ENCODE data around the gene PLCB4.
A peak's percentile ranks its signal among the peaks of the same experiment; 100 is the strongest.

PLCB4 gene

GRCh38 chr20:9027626-9028025 lies 41.3 kb upstream of the PLCB4 start:
- Histone ChIP-seq H3K27ac (ENCODE audit: low read length, poor library complexity, severe bottlenecking) (peak overlapping the region; percentile 55), H3K9me3 (ENCODE audit: control insufficient read depth, low read length) (peaks cover 3% of the 10 kb centered on the region), H3K79me1 (replicated peaks; ENCODE audit: low read length, poor library complexity, severe bottlenecking) (no peaks in the 10 kb centered on the region), H2BK12ac (ENCODE audit: low read length in 2 of 2) (no peak overlapping the region), H3K4me2 (ENCODE audit: low read length, poor library complexity, severe bottlenecking) (no peak overlapping the region), H3K27me3 (ENCODE audit: control insufficient read depth in 1 of 2, insufficient read depth in 1 of 2, low read length in 2 of 2) (no peaks in the 10 kb centered on the region), H3K4me1 (ENCODE audit: control insufficient read depth, insufficient read depth, low read depth, low read length) (peaks cover 3% of the 10 kb centered on the region), H2BK120ac (ENCODE audit: low read depth, low read length) (no peak overlapping the region), H3K23ac (ENCODE audit: low read length in 2 of 2) (no peak overlapping the region), H2AFZ (ENCODE audit: low read depth, low read length) (no peak overlapping the region), H3K4me3 (ENCODE audit: insufficient read depth in 1 of 2, low read depth in 1 of 2, low read length in 2 of 2) (no peak overlapping the region), H2BK5ac (ENCODE audit: low read depth, low read length, poor library complexity, severe bottlenecking) (no peak overlapping the region), H3K14ac (ENCODE audit: low read length in 2 of 2) (no peak overlapping the region), H3K36me3 (ENCODE audit: control insufficient read depth in 1 of 2, insufficient read depth in 2 of 2, low read depth in 1 of 2, low read length in 2 of 2) (no peaks in the 10 kb centered on the region), H3K4ac (ENCODE audit: low read depth in 1 of 2, low read length in 2 of 2) (no peak overlapping the region), H2BK15ac (ENCODE audit: low read depth, poor library complexity, severe bottlenecking) (no peak overlapping the region), H4K91ac (ENCODE audit: low read length) (no peak overlapping the region), H2AK5ac (ENCODE audit: low read length, severe bottlenecking) (no peak overlapping the region), H3K9ac (ENCODE audit: low read length) (no peak overlapping the region), H3K18ac (ENCODE audit: low read depth in 1 of 2, low read length in 2 of 2) (no peak overlapping the region), H4K8ac (ENCODE audit: low read length) (no peak overlapping the region)
- 80% methylated on average over 1 of the region's 2 CpGs for WGBS
- DNase-seq = peak; percentile 36

GRCh38 chr20:9028419-9028818 lies 40.5 kb upstream of the PLCB4 start:
- Histone ChIP-seq H3K27ac (ENCODE audit: low read length, poor library complexity, severe bottlenecking) (peak overlapping the region; percentile 3), H3K4me2 (ENCODE audit: low read length, poor library complexity, severe bottlenecking) (no peak overlapping the region), H3K4ac (ENCODE audit: low read depth in 1 of 2, low read length in 2 of 2) (no peak overlapping the region), H3K4me1 (ENCODE audit: control insufficient read depth, insufficient read depth, low read depth, low read length) (peaks cover 3% of the 10 kb centered on the region), H2BK120ac (ENCODE audit: low read depth, low read length) (no peak overlapping the region), H3K23ac (ENCODE audit: low read length in 2 of 2) (no peak overlapping the region), H2AK5ac (ENCODE audit: low read length, severe bottlenecking) (no peak overlapping the region), H3K9ac (ENCODE audit: low read length) (no peak overlapping the region), H3K4me3 (ENCODE audit: insufficient read depth in 1 of 2, low read depth in 1 of 2, low read length in 2 of 2) (no peak overlapping the region), H3K27me3 (ENCODE audit: control insufficient read depth in 1 of 2, insufficient read depth in 1 of 2, low read length in 2 of 2) (no peaks in the 10 kb centered on the region), H4K91ac (ENCODE audit: low read length) (peak overlapping the region; percentile 39), H3K18ac (ENCODE audit: low read depth in 1 of 2, low read length in 2 of 2) (peak overlapping the region in 1 of 2 experiments; percentile 4), H3K9me3 (ENCODE audit: control insufficient read depth, low read length) (peaks cover 3% of the 10 kb centered on the region), H3K36me3 (ENCODE audit: control insufficient read depth in 1 of 2, insufficient read depth in 2 of 2, low read depth in 1 of 2, low read length in 2 of 2) (no peaks in the 10 kb centered on the region), H4K8ac (ENCODE audit: low read length) (no peak overlapping the region), H2BK5ac (ENCODE audit: low read depth, low read length, poor library complexity, severe bottlenecking) (no peak overlapping the region), H2BK12ac (ENCODE audit: low read length in 2 of 2) (no peak overlapping the region), H2BK15ac (ENCODE audit: low read depth, poor library complexity, severe bottlenecking) (no peak overlapping the region), H3K79me1 (replicated peaks; ENCODE audit: low read length, poor library complexity, severe bottlenecking) (no peaks in the 10 kb centered on the region), H2AFZ (ENCODE audit: low read depth, low read length) (no peak overlapping the region), H3K14ac (ENCODE audit: low read length in 2 of 2) (no peak overlapping the region)
- DNase-seq = peak; percentile 34
- WGBS = 30% methylated on average over 2 of the region's 3 CpGs

- no peaks in the 10 kb centered on the region for H3K36me3 ChIP-seq (ENCODE audit: control insufficient read depth in 1 of 2, insufficient read depth in 2 of 2, low read depth in 1 of 2, low read length in 2 of 2)
Observed at GRCh38 chr20:9031991-9032390, 36.9 kb upstream of the PLCB4 start.

GRCh38 chr20:9032758-9033157 lies 36.1 kb upstream of the PLCB4 start:
- H3K9me3 ChIP-seq (ENCODE audit: control insufficient read depth, low read length) = peaks cover 3% of the 10 kb centered on the region
- H2BK120ac ChIP-seq (ENCODE audit: low read depth, low read length) = no peak overlapping the region
- 95% methylated on average over 4 of the region's 4 CpGs for WGBS
- no peak overlapping the region for H3K23ac ChIP-seq (ENCODE audit: low read length in 2 of 2)
- no peak overlapping the region for H2BK15ac ChIP-seq (ENCODE audit: low read depth, poor library complexity, severe bottlenecking)
- H3K36me3 ChIP-seq (ENCODE audit: control insufficient read depth in 1 of 2, insufficient read depth in 2 of 2, low read depth in 1 of 2, low read length in 2 of 2) = no peaks in the 10 kb centered on the region
- no peak for DNase-seq
- no peak overlapping the region for H3K18ac ChIP-seq (ENCODE audit: low read depth in 1 of 2, low read length in 2 of 2)
- no peak overlapping the region for H3K14ac ChIP-seq (ENCODE audit: low read length in 2 of 2)
- H3K4ac ChIP-seq (ENCODE audit: low read depth in 1 of 2, low read length in 2 of 2) = no peak overlapping the region
- no peaks in the 10 kb centered on the region for H3K27me3 ChIP-seq (ENCODE audit: control insufficient read depth in 1 of 2, insufficient read depth in 1 of 2, low read length in 2 of 2)
- no peak overlapping the region for H4K8ac ChIP-seq (ENCODE audit: low read length)
- no peak overlapping the region for H3K27ac ChIP-seq (ENCODE audit: low read length, poor library complexity, severe bottlenecking)
- no peak overlapping the region for H2AK5ac ChIP-seq (ENCODE audit: low read length, severe bottlenecking)
- H3K4me1 ChIP-seq (ENCODE audit: control insufficient read depth, insufficient read depth, low read depth, low read length) = peaks cover 3% of the 10 kb centered on the region
- H3K79me1 ChIP-seq (replicated peaks; ENCODE audit: low read length, poor library complexity, severe bottlenecking) = no peaks in the 10 kb centered on the region
- no peak overlapping the region for H2BK5ac ChIP-seq (ENCODE audit: low read depth, low read length, poor library complexity, severe bottlenecking)
- H2BK12ac ChIP-seq (ENCODE audit: low read length in 2 of 2) = no peak overlapping the region
- H3K4me2 ChIP-seq (ENCODE audit: low read length, poor library complexity, severe bottlenecking) = no peak overlapping the region
- H3K4me3 ChIP-seq (ENCODE audit: insufficient read depth in 1 of 2, low read depth in 1 of 2, low read length in 2 of 2) = no peak overlapping the region
- no peak overlapping the region for H2AFZ ChIP-seq (ENCODE audit: low read depth, low read length)
- no peak overlapping the region for H3K9ac ChIP-seq (ENCODE audit: low read length)
- H4K91ac ChIP-seq (ENCODE audit: low read length) = no peak overlapping the region

More at GRCh38 chr20:9031991-9032390, 36.9 kb upstream of the PLCB4 start:
- Histone ChIP-seq H2BK5ac (ENCODE audit: low read depth, low read length, poor library complexity, severe bottlenecking) (no peak overlapping the region), H3K27me3 (ENCODE audit: control insufficient read depth in 1 of 2, insufficient read depth in 1 of 2, low read length in 2 of 2) (no peaks in the 10 kb centered on the region), H3K4me2 (ENCODE audit: low read length, poor library complexity, severe bottlenecking) (no peak overlapping the region), H2AK5ac (ENCODE audit: low read length, severe bottlenecking) (no peak overlapping the region), H3K4me3 (ENCODE audit: insufficient read depth in 1 of 2, low read depth in 1 of 2, low read length in 2 of 2) (no peak overlapping the region), H2BK15ac (ENCODE audit: low read depth, poor library complexity, severe bottlenecking) (no peak overlapping the region), H2AFZ (ENCODE audit: low read depth, low read length) (no peak overlapping the region), H3K4me1 (ENCODE audit: control insufficient read depth, insufficient read depth, low read depth, low read length) (peaks cover 3% of the 10 kb centered on the region), H3K4ac (ENCODE audit: low read depth in 1 of 2, low read length in 2 of 2) (no peak overlapping the region), H4K91ac (ENCODE audit: low read length) (no peak overlapping the region), H3K27ac (ENCODE audit: low read length, poor library complexity, severe bottlenecking) (no peak overlapping the region), H3K9ac (ENCODE audit: low read length) (no peak overlapping the region), H2BK12ac (ENCODE audit: low read length in 2 of 2) (no peak overlapping the region), H3K14ac (ENCODE audit: low read length in 2 of 2) (no peak overlapping the region), H4K8ac (ENCODE audit: low read length) (no peak overlapping the region), H3K79me1 (replicated peaks; ENCODE audit: low read length, poor library complexity, severe bottlenecking) (no peaks in the 10 kb centered on the region), H2BK120ac (ENCODE audit: low read depth, low read length) (no peak overlapping the region), H3K18ac (ENCODE audit: low read depth in 1 of 2, low read length in 2 of 2) (no peak overlapping the region), H3K23ac (ENCODE audit: low read length in 2 of 2) (no peak overlapping the region), H3K9me3 (ENCODE audit: control insufficient read depth, low read length) (peaks cover 3% of the 10 kb centered on the region)
- no peak for DNase-seq
- 91% methylated on average over 8 of the region's 8 CpGs for WGBS
